Heart left ventricle (tissue), 13 donors: Measurements from ENCODE around the gene THAP9.
"Not testable (repeated sequence)": the region's sequence is repeated elsewhere in the genome, so short reads cannot be mapped to it uniquely, and the experiment has no call there.

ENCODE experiments used
- POLR2A ChIP-seq, 2 donors: fragments of 450-650 bp; IDR thresholded peaks; one replicate each; pipeline ENCODE4 v1.6.1; 2017; ENCODE audit warnings: antibody characterized with exemption in 2 of 2, mild to moderate bottlenecking in 2 of 2, moderate library complexity in 2 of 2
- TF ChIP-seq, protein P1 (sequence below), 12 donors: fragments of 200-600 bp; sonication (generic) in 4 of 12; IDR thresholded peaks; one replicate each; pipeline versions ENCODE4 v1.5.0 to v1.8.0; 2018 to 2022; ENCODE audit warnings: antibody characterized with exemption in 12 of 12, mild to moderate bottlenecking in 5 of 12
- donor health status: ischemic (EF 13 %, LVEDD 7.1; RV severe dilation, severe dysfunction).
- donor health status: DM: no; HTN: yes; CAD: no.
- donor health status: DM: no; HTN: no; CAD: no.
- donor health status: ischemic (EF 25% LVEDD 6.9; RV normal size, moderate dysfunction).
- donor health status: ischemic (EF 25% LVEDD 5.7; RV mildly dilated, moderate dysfunction).
- donor health status: ischemic (EF 35%, LVEDD 5.7; RV mildly dilated, moderate dysfunction).
- donor health status: nonischemic (EF 11% LVEDD 7.7; RV severe dilation, severe dysfunction).
- donor health status: DM: yes; HTN: yes; CAD: no.
- donor health status: PGD.
- donor health status: ischemic (EF 29% LVEDD 5.4; RV normal size, mild dysfunction).
- donor health status: nonischemic (EF 23%, LVEDD 6.1; RV moderate dilation, normal function).

DNA sequence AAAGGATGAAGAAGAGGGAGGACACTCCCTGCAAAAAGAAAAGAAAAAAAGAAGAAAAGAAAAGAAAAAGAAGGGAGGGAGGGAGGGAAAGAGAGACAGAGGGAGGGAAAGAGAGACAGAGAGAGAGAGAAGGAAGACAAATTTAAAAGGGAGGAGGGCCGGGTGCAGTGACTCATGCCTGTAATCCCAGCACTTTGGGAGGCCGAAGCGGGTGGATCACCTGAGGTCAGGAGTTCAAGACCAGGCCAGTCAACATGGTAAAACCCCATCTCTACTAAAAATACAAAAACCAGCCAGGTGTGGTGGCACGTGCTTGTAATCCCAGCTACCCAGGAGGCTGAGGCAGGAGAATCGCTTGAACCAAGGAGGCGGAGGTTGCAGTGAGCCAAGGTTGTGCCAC is 34.5 kb upstream of the THAP9 start:
- TF ChIP-seq, protein P1, sequence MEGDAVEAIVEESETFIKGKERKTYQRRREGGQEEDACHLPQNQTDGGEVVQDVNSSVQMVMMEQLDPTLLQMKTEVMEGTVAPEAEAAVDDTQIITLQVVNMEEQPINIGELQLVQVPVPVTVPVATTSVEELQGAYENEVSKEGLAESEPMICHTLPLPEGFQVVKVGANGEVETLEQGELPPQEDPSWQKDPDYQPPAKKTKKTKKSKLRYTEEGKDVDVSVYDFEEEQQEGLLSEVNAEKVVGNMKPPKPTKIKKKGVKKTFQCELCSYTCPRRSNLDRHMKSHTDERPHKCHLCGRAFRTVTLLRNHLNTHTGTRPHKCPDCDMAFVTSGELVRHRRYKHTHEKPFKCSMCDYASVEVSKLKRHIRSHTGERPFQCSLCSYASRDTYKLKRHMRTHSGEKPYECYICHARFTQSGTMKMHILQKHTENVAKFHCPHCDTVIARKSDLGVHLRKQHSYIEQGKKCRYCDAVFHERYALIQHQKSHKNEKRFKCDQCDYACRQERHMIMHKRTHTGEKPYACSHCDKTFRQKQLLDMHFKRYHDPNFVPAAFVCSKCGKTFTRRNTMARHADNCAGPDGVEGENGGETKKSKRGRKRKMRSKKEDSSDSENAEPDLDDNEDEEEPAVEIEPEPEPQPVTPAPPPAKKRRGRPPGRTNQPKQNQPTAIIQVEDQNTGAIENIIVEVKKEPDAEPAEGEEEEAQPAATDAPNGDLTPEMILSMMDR (IDR thresholded peaks at IDR 0.05) = not testable (repeated sequence)
- TF ChIP-seq POLR2A (IDR thresholded peaks at IDR 0.05) = not testable (repeated sequence)
